B cell (primary cell): ENCODE results near the gene CYP1B1.
"Not testable (repeated sequence)": the region's sequence is repeated elsewhere in the genome, so short reads cannot be mapped to it uniquely, and the experiment has no call there.

ENCODE experiments used
- EZH2 ChIP-seq: IDR thresholded peaks from 2 replicates; pipeline ENCODE4 v1.6.1; 2012; ENCODE audit warnings: borderline replicate concordance, low read depth, mild to moderate bottlenecking, moderate library complexity, low read length; ENCODE audit not compliant: insufficient read depth, poor library complexity, severe bottlenecking
- TF ChIP-seq, protein P1 (sequence below): fragments of 200-600 bp; IDR thresholded peaks from one replicate; pipeline ENCODE4 v1.8.0; 2022; ENCODE audit warnings: antibody characterized with exemption, mild to moderate bottlenecking

DNA sequence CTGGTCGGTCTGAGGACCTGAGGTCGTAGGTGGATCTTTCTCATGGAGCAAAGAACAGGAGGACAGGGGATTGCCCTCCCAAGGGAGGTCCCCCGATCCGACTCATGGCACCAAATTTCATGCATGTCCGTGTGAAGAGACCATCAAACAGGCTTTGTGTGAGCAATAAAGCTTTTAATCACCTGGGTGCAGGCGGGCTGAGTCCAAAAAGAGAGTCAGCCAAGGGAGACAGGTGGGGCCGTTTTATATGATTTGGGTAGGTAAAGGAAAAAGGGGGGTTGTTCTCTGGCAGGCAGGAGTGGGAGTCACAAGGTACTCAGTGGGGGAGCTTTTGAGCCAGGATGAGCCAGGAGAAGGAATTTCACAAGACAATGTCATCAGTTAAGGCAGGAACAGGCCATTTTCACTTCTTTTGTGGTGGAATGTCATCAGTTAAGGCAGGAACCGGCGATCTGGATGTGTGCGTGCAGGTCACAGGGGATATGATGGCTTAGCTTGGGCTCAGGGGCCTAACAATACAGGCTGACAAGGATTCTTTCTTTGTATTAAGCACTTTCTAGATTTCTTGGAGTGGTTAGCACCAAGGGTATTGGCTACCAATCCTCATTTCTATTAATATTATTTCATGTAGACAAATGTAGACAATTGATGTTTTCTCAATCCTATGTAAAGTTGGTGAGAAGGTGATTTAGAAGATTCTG is 10.2 kb upstream of the CYP1B1 start:
- TF ChIP-seq, protein P1, sequence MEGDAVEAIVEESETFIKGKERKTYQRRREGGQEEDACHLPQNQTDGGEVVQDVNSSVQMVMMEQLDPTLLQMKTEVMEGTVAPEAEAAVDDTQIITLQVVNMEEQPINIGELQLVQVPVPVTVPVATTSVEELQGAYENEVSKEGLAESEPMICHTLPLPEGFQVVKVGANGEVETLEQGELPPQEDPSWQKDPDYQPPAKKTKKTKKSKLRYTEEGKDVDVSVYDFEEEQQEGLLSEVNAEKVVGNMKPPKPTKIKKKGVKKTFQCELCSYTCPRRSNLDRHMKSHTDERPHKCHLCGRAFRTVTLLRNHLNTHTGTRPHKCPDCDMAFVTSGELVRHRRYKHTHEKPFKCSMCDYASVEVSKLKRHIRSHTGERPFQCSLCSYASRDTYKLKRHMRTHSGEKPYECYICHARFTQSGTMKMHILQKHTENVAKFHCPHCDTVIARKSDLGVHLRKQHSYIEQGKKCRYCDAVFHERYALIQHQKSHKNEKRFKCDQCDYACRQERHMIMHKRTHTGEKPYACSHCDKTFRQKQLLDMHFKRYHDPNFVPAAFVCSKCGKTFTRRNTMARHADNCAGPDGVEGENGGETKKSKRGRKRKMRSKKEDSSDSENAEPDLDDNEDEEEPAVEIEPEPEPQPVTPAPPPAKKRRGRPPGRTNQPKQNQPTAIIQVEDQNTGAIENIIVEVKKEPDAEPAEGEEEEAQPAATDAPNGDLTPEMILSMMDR: not testable (repeated sequence)
- TF ChIP-seq EZH2: not testable (repeated sequence)
